Trophoblast cell (in vitro differentiated cells and primary cell): Measurements from ENCODE around the gene SGCD.

ENCODE experiments used
- DNase-seq, 2 donors: peaks; one replicate each; pipeline ENCODE4 v3.0.0-alpha.2; 2016
- H2AFZ ChIP-seq: 2 replicates; pipeline ENCODE4 v1.6.1; 2013; ENCODE audit warnings: low read length, moderate library complexity, mild to moderate bottlenecking; ENCODE audit not compliant: insufficient read depth, poor library complexity
- H2AK5ac ChIP-seq: 2 replicates; pipeline ENCODE4 v1.6.1; 2013; ENCODE audit warnings: mild to moderate bottlenecking, low read length
- H2BK120ac ChIP-seq: 2 replicates; pipeline ENCODE4 v1.6.1; 2013; ENCODE audit warnings: low read length, mild to moderate bottlenecking, moderate library complexity; ENCODE audit not compliant: insufficient read depth, poor library complexity
- H2BK12ac ChIP-seq: 2 replicates; pipeline ENCODE4 v1.6.1; 2013; ENCODE audit warnings: mild to moderate bottlenecking, low read length, moderate library complexity
- H2BK5ac ChIP-seq: 2 replicates; pipeline ENCODE4 v1.6.1; 2013; ENCODE audit warnings: low read length, low read depth, moderate library complexity, mild to moderate bottlenecking; ENCODE audit not compliant: poor library complexity
- H3K14ac ChIP-seq: 2 replicates; pipeline ENCODE4 v1.6.1; 2013; ENCODE audit warnings: mild to moderate bottlenecking, low read length
- H3K18ac ChIP-seq: 2 replicates; pipeline ENCODE4 v1.6.1; 2013; ENCODE audit warnings: mild to moderate bottlenecking, low read length
- H3K23ac ChIP-seq: 2 replicates; pipeline ENCODE4 v1.6.1; 2013; ENCODE audit warnings: low read length
- H3K27ac ChIP-seq: 2 replicates; pipeline ENCODE4 v1.5.1; 2013; ENCODE audit warnings: low read depth, mild to moderate bottlenecking, inconsistent platforms, low read length, moderate library complexity
- H3K27me3 ChIP-seq: 2 replicates; pipeline ENCODE4 v1.6.1; 2013; ENCODE audit warnings: inconsistent platforms, mild to moderate bottlenecking, low read length, moderate library complexity; ENCODE audit not compliant: insufficient read depth
- H3K36me3 ChIP-seq, 2 experiments: 1 replicate in 1 of 2; 2 replicates in 1 of 2; pipeline ENCODE4 v1.6.1; 2013; ENCODE audit warnings: low read length in 2 of 2, mild to moderate bottlenecking in 2 of 2, moderate library complexity in 1 of 2; ENCODE audit not compliant: insufficient read depth in 2 of 2, control insufficient read depth in 1 of 2
- H3K4ac ChIP-seq: 2 replicates; pipeline ENCODE4 v1.6.1; 2013; ENCODE audit warnings: low read depth, mild to moderate bottlenecking, low read length, moderate library complexity
- H3K4me1 ChIP-seq, 2 experiments: 1 replicate in 1 of 2; 2 replicates in 1 of 2; pipeline ENCODE4 v1.6.1; 2013; ENCODE audit warnings: low read length in 2 of 2, mild to moderate bottlenecking in 2 of 2, moderate library complexity in 1 of 2; ENCODE audit not compliant: insufficient read depth in 2 of 2, control insufficient read depth in 1 of 2
- H3K4me2 ChIP-seq: 2 replicates; pipeline ENCODE4 v1.6.1; 2013; ENCODE audit warnings: inconsistent platforms, mild to moderate bottlenecking, low read length, moderate library complexity
- H3K4me3 ChIP-seq: 2 replicates; pipeline ENCODE4 v1.5.1; 2013; ENCODE audit warnings: mild to moderate bottlenecking, low read depth, low read length, inconsistent platforms
- H3K79me1 ChIP-seq: one replicate; pipeline ENCODE4 v1.6.1; 2013; ENCODE audit warnings: low read length
- H3K79me2 ChIP-seq: 2 replicates; pipeline ENCODE4 v1.6.1; 2013; ENCODE audit warnings: low read length, mild to moderate bottlenecking; ENCODE audit not compliant: control insufficient read depth, insufficient read depth, poor library complexity
- H3K9ac ChIP-seq: 2 replicates; pipeline ENCODE4 v1.6.1; 2013; ENCODE audit warnings: mild to moderate bottlenecking, low read length
- H3K9me3 ChIP-seq: 2 replicates; pipeline ENCODE4 v1.6.1; 2013; ENCODE audit warnings: low read depth, mild to moderate bottlenecking, control low read depth, inconsistent platforms, low read length; ENCODE audit not compliant: insufficient read depth
- H4K12ac ChIP-seq: 2 replicates; pipeline ENCODE4 v1.6.1; 2013; ENCODE audit warnings: low read depth, mild to moderate bottlenecking, low read length, moderate library complexity
- H4K8ac ChIP-seq: 2 replicates; pipeline ENCODE4 v1.6.1; 2013; ENCODE audit warnings: low read depth, mild to moderate bottlenecking, low read length, moderate library complexity
- H4K91ac ChIP-seq: one replicate; pipeline ENCODE4 v1.6.1; 2013; ENCODE audit warnings: low read depth, mild to moderate bottlenecking, low read length, moderate library complexity
- WGBS: extraction: QIAGEN DNeasy Blood & Tissue Kit; methylation state at CpG from one replicate; pipeline ENCODE4 v1.1.7; 2013; ENCODE audit warnings: missing lambda C conversion rate; ENCODE audit not compliant: insufficient read length, insufficient coverage; ENCODE audit errors: extremely low coverage; 5-methylcytosine and 5-hydroxymethylcytosine counted together

Gene SGCD

GRCh38 chr5:156460471-156460870 lies 133.5 kb downstream of the SGCD start:
- Histone ChIP-seq H3K18ac (no peak overlapping the region), H3K79me2 (no peaks in the 10 kb centered on the region), H3K36me3 (no peaks in the 10 kb centered on the region), H3K79me1 (no peaks in the 10 kb centered on the region), H4K8ac (no peak overlapping the region), H3K4me2 (no peak overlapping the region), H3K9me3 (no peaks in the 10 kb centered on the region), H2AK5ac (no peak overlapping the region), H2BK12ac (no peak overlapping the region), H3K27ac (no peak overlapping the region), H2AFZ (no peak overlapping the region), H2BK120ac (no peak overlapping the region), H3K4me1 (no peaks in the 10 kb centered on the region), H2BK5ac (no peak overlapping the region), H3K9ac (no peak overlapping the region), H3K27me3 (no peaks in the 10 kb centered on the region), H3K14ac (no peak overlapping the region), H3K4me3 (no peak overlapping the region), H3K23ac (no peak overlapping the region), H3K4ac (no peak overlapping the region), H4K91ac (no peak overlapping the region), H4K12ac (no peak overlapping the region)
- no peak for DNase-seq

GRCh38 chr5:156466871-156467270 lies 139.9 kb downstream of the SGCD start:
- no peaks in the 10 kb centered on the region for H3K27me3 ChIP-seq

GRCh38 chr5:156469636-156470035 lies 142.7 kb downstream of the SGCD start:
- Histone ChIP-seq H2BK12ac (no peak overlapping the region), H3K79me2 (no peaks in the 10 kb centered on the region), H3K4me1 (no peaks in the 10 kb centered on the region), H2BK5ac (no peak overlapping the region), H3K18ac (no peak overlapping the region), H4K12ac (no peak overlapping the region), H3K9me3 (no peaks in the 10 kb centered on the region), H3K14ac (no peak overlapping the region), H3K9ac (no peak overlapping the region), H3K36me3 (no peaks in the 10 kb centered on the region), H2BK120ac (no peak overlapping the region), H3K27me3 (no peaks in the 10 kb centered on the region), H3K23ac (no peak overlapping the region), H4K8ac (no peak overlapping the region), H3K4me3 (no peak overlapping the region), H3K4ac (no peak overlapping the region), H2AK5ac (no peak overlapping the region), H3K27ac (no peak overlapping the region), H3K79me1 (no peaks in the 10 kb centered on the region), H3K4me2 (no peak overlapping the region), H2AFZ (no peak overlapping the region), H4K91ac (no peak overlapping the region)
- no CpG with 5 or more reads among the region's 3 CpGs for WGBS
- DNase-seq: no peak

More at GRCh38 chr5:156466871-156467270, 139.9 kb downstream of the SGCD start:
- H3K4ac ChIP-seq: no peak overlapping the region
- H3K18ac ChIP-seq: no peak overlapping the region
- no peak overlapping the region for H2BK12ac ChIP-seq
- no peak overlapping the region for H4K12ac ChIP-seq
- no peak overlapping the region for H2AFZ ChIP-seq
- H3K9ac ChIP-seq: no peak overlapping the region
- H2BK120ac ChIP-seq: no peak overlapping the region
- no peak overlapping the region for H2AK5ac ChIP-seq
- no peak overlapping the region for H3K14ac ChIP-seq
- H4K8ac ChIP-seq: no peak overlapping the region
- no peaks in the 10 kb centered on the region for H3K79me2 ChIP-seq
- no CpG with 5 or more reads among the region's 3 CpGs for WGBS
- no peaks in the 10 kb centered on the region for H3K36me3 ChIP-seq
- no peak overlapping the region for H2BK5ac ChIP-seq
- no peak overlapping the region for H3K4me3 ChIP-seq
- no peak for DNase-seq
- H3K4me2 ChIP-seq: no peak overlapping the region
- no peak overlapping the region for H3K27ac ChIP-seq
- H3K9me3 ChIP-seq: no peaks in the 10 kb centered on the region
- no peaks in the 10 kb centered on the region for H3K79me1 ChIP-seq
- H4K91ac ChIP-seq: no peak overlapping the region
- H3K4me1 ChIP-seq: no peaks in the 10 kb centered on the region
- H3K23ac ChIP-seq: no peak overlapping the region

- Histone ChIP-seq H2BK120ac (no peak overlapping the region), H2AK5ac (no peak overlapping the region), H3K36me3 (no peaks in the 10 kb centered on the region), H3K27me3 (no peaks in the 10 kb centered on the region), H3K79me1 (no peaks in the 10 kb centered on the region), H4K91ac (no peak overlapping the region), H3K4ac (no peak overlapping the region), H3K79me2 (no peaks in the 10 kb centered on the region), H4K8ac (no peak overlapping the region), H3K27ac (no peak overlapping the region), H3K14ac (no peak overlapping the region), H3K4me2 (no peak overlapping the region), H2AFZ (no peak overlapping the region), H3K4me1 (no peaks in the 10 kb centered on the region), H3K23ac (no peak overlapping the region), H3K18ac (no peak overlapping the region), H3K4me3 (no peak overlapping the region), H2BK12ac (no peak overlapping the region), H3K9me3 (no peaks in the 10 kb centered on the region), H4K12ac (no peak overlapping the region), H3K9ac (no peak overlapping the region), H2BK5ac (no peak overlapping the region)
- no CpG with 5 or more reads among the region's 3 CpGs for WGBS
- DNase-seq: no peak
Measured at GRCh38 chr5:156471893-156472292, 144.9 kb downstream of the SGCD start.
